Right forelimb (tissue), 1 donor: ENCODE results near the gene LSAMP.

ENCODE experiments used
- DNase-seq: peaks from one replicate; pipeline ENCODE4 v3.0.0-alpha.2; 2018

Gene LSAMP

GRCh38 chr3:116445311-116445841, at the start of gene LSAMP:
Gene LSAMP (minus strand): TSS chr3:116445487.
- peak; percentile 89 for DNase-seq

DNA sequence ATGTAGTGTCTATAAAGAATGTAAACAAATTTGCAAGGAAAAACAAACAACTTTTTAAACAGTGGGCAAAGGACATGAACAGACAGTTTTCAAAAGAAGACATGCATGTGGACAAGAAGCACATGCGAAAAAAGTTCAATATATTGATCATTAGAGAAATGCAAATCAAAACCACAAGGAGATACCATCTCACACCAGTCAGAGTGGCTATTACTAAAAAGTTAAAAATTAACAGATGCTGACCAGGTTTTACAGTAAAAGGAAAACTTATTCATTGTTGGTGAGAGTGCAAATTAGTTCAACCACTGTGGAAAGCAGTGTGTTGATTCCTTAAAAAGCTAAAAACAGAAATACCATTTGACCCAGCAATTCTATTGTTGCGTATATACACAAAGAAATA, 47.1 kb upstream of the LSAMP start:
- no peak for DNase-seq

GRCh38 chr3:116483135-116483534, 37.8 kb upstream of the LSAMP start:
- DNase-seq = no peak

- no peak for DNase-seq
These were observed 31.4 kb upstream of the LSAMP start for GRCh38 chr3:116476691-116477090.

DNA sequence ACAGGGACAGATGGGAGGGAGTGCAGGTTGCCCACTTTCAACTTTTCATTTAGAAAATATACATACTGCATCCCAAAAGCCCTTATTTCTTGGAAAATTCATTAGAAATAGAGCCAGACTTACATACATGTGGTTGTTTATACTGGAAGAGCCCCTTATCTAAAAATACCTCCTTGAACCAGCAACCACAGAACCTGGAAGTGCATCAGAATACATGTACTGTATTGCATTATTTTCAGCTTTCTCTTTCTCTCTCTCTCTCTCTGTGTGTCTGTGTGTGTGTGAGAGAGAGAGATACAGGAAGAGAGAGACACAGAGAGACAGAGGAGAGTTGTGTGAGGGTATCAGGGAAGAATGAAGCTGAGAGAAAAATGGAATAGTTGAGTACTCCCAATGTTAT, 29.5 kb upstream of the LSAMP start:
- no peak for DNase-seq

GRCh38 chr3:116474032-116474780, 28.9 kb upstream of the LSAMP start:
- no peak for DNase-seq

DNA sequence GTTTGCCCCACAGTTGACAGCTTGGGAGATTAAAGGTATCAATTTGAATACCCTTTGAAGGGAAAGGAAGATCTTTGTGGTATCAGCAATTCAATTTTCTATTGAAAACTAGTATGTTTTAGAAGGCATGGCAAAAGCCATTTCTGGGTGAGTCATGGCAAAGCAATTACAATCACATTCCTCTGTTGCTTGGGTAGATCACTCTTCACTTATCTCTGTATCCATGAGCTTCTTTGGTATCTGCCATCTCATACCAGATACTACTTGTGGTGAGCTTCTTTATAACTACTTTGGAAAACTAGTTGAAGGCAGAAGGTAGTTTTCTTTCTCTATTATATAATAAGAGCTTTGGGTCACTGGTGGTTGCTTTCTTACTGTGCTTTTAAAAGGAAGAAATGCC, 28.3 kb upstream of the LSAMP start:
- no peak for DNase-seq

DNA sequence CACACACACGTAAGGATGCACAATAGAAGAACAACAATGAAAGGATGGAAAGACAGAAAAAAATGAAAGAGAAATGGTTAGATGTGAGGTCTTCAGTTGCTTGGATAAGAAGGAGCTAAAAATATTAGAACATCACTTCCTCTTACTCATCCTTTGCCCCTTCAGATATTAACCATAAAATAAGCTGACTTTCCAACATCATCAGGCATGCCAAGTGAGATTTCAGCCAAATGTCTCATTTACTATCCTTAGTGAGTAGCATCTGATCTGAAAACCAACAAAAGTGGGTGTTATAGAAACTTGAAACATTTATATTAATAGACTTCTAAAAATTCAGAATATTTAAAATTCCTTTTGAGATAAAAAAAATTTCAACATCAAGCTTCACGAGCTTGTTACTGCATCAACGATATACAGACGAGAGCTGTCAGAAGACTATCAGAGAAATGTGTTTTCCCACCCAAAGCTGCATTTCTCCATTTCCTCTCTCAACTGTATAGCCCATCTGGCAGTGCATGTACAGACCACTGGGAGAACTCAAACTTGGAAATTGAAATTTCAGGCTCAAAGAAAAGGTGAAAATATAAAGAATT, 25.4 kb upstream of the LSAMP start:
- no peak for DNase-seq

GRCh38 chr3:116469546-116469945, 24.3 kb upstream of the LSAMP start:
- DNase-seq = no peak

GRCh38 chr3:116464276-116464798, 19.1 kb upstream of the LSAMP start:
- DNase-seq = no peak

GRCh38 chr3:116453666-116454346, 8.5 kb upstream of the LSAMP start:
- DNase-seq = no peak

GRCh38 chr3:116449546-116450350, 4.5 kb upstream of the LSAMP start:
- no peak for DNase-seq

GRCh38 chr3:116445990-116446389, 703 bp upstream of the LSAMP start:
- no peak for DNase-seq

DNA sequence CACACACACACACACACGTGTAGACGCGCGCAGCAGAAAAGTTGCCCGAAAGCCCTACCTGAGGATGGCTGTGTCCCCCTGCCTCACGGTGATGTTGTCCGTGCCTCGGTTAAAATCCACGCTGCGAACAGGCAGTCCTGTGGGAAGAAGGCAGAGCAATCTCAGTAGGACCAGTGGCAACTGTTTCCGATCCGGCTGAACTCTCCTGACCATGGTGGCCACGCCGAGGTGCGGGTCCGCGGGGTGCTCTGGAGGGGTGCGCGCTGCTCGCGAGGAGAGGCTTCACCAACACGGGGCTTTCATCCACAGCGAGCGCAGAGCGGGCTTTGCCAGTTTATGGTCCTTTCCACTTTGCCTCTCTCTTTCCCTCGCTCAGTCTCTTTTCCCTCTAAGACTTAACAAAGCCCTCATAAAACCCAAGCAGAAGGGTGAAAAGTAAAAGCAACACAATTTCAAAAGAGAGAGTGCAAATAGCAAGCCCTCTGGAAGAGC, 422 bp downstream of the LSAMP start:
- DNase-seq = peak; percentile 57

DNA sequence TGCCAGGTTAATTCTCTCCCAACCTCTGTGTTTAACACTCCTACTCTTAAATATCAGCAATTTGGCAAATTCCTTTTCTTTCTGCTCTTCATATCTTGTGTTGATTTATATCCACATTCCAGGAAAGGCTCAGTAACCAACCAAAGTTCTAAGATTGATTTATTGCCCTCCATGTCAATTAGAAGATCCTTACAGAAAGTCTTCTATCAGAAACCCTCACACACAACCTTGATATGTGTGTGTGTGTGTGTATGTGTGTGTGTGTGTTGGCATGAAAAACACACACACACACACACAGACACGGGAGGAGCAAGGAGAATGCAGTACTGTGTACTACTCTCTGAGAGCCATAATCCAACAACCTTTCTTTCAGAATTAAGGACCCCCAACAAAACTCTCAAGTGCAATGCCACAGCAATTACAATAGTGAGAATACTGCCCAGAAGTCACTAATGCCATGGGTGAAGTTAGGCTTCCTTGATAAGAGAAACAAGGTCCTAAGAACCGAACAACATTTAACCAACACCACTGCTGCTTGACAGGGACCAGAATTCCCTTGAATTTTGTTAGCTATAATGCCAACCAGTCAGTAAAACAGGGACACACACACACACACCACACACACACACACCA, 1.1 kb downstream of the LSAMP start:
- peak; percentile 48 for DNase-seq

DNA sequence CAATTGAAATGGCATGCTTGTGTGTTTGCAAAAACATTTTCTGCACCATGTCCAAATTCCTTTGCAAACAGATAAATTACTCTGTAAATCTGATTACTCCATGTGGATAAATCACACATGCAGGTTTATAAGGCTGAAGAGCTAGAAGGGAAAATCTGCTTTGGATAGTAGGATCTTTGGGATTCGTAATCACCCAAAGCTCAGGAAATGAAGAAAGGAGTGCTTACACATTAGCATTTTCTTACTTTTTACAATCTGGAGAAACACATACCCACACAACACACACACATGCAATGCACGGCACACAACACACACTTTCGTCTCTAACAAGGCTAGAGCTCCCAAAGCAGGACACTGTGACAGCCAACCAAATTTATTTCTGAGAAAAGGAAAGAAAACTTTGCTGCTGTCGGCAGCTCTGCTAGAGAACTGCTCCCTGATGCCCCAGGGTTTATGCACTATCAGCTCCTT, 2.1 kb downstream of the LSAMP start:
- no peak for DNase-seq

DNA sequence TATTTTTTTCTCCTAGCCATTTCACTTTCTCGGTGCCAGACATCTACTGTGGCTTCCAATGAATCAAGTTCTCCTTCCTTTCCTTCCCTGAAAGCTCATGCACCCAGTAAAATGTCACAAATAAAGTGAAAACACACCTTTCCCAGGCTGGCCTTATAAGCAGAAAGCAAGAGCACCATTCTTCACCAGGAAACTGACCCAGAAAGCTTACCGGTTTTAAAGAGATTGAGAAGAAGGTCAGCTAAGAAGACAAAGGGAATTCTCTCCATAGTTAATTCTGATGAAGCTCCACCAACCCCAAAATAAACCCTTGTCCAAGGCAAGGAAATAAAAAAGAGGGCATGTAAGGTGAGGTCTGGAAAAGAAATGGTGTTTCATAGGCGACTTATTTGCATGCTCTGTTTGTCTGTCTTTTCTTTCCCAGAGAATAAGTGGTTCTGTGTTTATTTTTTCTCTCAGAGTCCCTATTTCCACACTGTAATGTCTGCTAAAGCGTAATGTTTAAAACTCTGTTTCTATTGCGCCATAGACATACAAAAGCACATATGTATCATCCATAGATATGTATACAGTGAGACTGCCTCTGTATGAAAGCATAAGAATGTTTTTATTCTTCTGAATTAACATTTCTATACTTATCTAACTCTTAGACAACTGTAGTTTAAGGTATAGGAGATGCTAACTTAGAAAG, 2.8 kb downstream of the LSAMP start:
- no peak for DNase-seq

GRCh38 chr3:116441652-116442051, 3.6 kb downstream of the LSAMP start:
- no peak for DNase-seq

GRCh38 chr3:116440196-116440595, 5.1 kb downstream of the LSAMP start:
- DNase-seq = no peak

DNA sequence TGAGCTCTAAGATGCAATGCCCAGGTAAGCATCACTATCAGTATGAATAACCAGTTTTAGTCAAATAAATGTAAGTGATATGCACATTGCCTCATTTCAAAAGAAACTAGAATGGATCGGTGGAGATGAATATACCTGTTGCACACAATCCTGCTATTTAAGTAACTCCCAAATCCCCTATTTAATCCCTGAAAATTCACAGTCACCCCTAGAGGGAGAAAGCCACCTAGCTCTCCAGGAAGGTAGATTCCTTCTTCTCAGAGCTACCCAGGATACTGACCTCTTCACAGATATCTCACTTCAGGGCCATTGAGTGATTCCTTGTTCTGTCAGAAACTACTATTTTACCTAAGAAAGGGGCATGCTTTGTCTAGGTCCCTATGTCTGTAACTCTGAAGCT, 11.7 kb downstream of the LSAMP start:
- no peak for DNase-seq

GRCh38 chr3:116432795-116433194, 12.5 kb downstream of the LSAMP start:
- no peak for DNase-seq
